Suprapubic skin (tissue), 3 donors: ENCODE data around the gene DSE.

Experiments used
- EP300 ChIP-seq: sonication (generic); formaldehyde crosslinking; IDR thresholded peaks from one replicate; pipeline ENCODE4 v1.6.1; 2017; ENCODE audit warnings: antibody characterized with exemption
- POLR2A ChIP-seq, 2 donors: fragments of 450-650 bp; IDR thresholded peaks; one replicate each; pipeline ENCODE4 v1.6.1; 2017; ENCODE audit warnings: antibody characterized with exemption in 2 of 2, mild to moderate bottlenecking in 2 of 2, moderate library complexity in 2 of 2
- TF ChIP-seq, protein P1 (sequence below), 2 donors: fragments of 200-600 bp in 1 of 2; fragments of 450-650 bp in 1 of 2; sonication (generic) in 1 of 2; IDR thresholded peaks; one replicate each; pipeline ENCODE4 v1.5.1; 2016 to 2019; ENCODE audit warnings: antibody characterized with exemption in 2 of 2, mild to moderate bottlenecking in 1 of 2, moderate library complexity in 1 of 2

DNA sequence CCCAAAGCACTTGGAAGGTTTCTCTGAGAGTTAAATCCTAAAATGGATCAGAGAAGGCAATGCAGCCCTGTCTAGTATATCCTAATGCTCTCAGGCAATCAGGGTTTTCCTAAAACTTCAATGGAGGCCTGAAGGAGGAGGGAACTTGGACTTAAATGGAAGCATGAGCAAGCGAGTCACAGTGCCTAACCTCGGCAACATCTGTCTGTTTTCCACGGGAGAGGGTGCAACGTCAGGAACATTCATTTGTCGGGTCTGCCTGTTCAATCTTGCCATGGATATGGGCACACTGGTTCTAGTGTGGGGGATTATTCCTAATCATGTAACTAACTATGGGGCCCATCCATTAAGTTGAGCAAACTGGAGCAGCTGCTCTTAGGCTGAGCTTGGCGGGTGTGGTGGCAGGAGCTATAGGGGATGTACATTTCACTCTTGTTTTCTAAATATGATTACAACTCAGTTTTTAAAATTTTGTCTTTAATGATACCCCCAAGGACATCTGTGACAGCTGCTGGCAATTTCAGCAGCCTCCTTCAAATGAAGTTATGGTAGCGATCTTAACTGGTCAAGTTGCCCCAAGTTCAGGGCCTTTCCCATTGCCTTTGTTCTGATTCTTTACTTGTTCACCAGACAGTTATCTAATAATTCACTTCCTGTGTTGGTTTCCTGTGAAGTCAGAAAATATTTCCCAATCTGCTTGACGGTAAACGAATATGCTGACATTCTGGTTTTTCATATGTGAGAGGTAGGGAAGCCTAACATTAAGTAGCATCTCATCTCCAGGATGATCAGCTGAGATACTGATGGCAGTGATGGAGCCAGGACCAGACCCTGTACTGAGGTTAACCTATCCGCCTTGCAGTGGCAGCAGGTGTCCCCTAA lies 21.6 kb downstream of the DSE start:
- TF ChIP-seq POLR2A (IDR thresholded peaks at IDR 0.05) (no peak), EP300 (no peak)
- TF ChIP-seq, protein P1, sequence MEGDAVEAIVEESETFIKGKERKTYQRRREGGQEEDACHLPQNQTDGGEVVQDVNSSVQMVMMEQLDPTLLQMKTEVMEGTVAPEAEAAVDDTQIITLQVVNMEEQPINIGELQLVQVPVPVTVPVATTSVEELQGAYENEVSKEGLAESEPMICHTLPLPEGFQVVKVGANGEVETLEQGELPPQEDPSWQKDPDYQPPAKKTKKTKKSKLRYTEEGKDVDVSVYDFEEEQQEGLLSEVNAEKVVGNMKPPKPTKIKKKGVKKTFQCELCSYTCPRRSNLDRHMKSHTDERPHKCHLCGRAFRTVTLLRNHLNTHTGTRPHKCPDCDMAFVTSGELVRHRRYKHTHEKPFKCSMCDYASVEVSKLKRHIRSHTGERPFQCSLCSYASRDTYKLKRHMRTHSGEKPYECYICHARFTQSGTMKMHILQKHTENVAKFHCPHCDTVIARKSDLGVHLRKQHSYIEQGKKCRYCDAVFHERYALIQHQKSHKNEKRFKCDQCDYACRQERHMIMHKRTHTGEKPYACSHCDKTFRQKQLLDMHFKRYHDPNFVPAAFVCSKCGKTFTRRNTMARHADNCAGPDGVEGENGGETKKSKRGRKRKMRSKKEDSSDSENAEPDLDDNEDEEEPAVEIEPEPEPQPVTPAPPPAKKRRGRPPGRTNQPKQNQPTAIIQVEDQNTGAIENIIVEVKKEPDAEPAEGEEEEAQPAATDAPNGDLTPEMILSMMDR (IDR thresholded peaks at IDR 0.05), result no peak
